ENCODE measurements around the gene ABCA2. TPM values are rescaled to one million over a fixed set of nuclear protein-coding genes. Genes with fewer than 3 reads are reported as not detected.

ABCA2 gene
- total and polyA plus RNA-seq, 9 of the 15 experiments (the other 6 are each of a cell fraction or from before 2014, with no cell fraction given), result 0.69 to 16.3 (median 6.1) TPM; not detected in 2

GRCh38 chr9:137029058-137029936 lies 1.3 kb upstream of the ABCA2 start (continued):
- TF ChIP-seq ELK3 (CRISPR knock-in tag; IDR thresholded peaks at IDR 0.05) (no peak), ATF3 (IDR thresholded peaks at IDR 0.05) (no peak), ATF3 (CRISPR knock-in tag; conservative IDR thresholded peaks at IDR 0.05) (0 out of 2 replicates have a peak, but pooled peaks have one; percentile 39), THAP12 (CRISPR knock-in tag; IDR thresholded peaks at IDR 0.05) (no peak), TOE1 (IDR thresholded peaks at IDR 0.05; ENCODE audit: borderline replicate concordance) (0 out of 2 replicates have a peak, but pooled peaks have one; percentile 12), TOE1 (CRISPR knock-in tag; IDR thresholded peaks at IDR 0.05; ENCODE audit: borderline replicate concordance, low read depth) (no peak), BRF2 (IDR thresholded peaks at IDR 0.05; ENCODE audit: borderline replicate concordance, insufficient read depth, insufficient read length) (no peak), ZMIZ1 (IDR thresholded peaks at IDR 0.05; ENCODE audit: low read depth in 2 of 2, low read length in 2 of 2) (no peak), PURB (CRISPR knock-in tag; IDR thresholded peaks at IDR 0.05; ENCODE audit: low read depth) (no peak), MAFG (tag; conservative IDR thresholded peaks at IDR 0.05) (no peak), HMG20B (CRISPR knock-in tag; IDR thresholded peaks at IDR 0.05) (no peak), JUND (IDR thresholded peaks at IDR 0.05; ENCODE audit: borderline replicate concordance, low read depth, low read length) (0 out of 2 replicates have a peak, but pooled peaks have one; percentile 3), JUND (tag; IDR thresholded peaks at IDR 0.05; ENCODE audit: borderline replicate concordance, low read depth, low read length) (no peak; the same call in 2 of the 3 replicates), CEBPB (tag; IDR thresholded peaks at IDR 0.05) (no peak), ATF4 (CRISPR knock-in tag; IDR thresholded peaks at IDR 0.05) (no peak)
